ENCODE measurements around the gene NRDE2. TPM values are rescaled to one million over a fixed set of nuclear protein-coding genes. Genes with fewer than 3 reads are reported as not detected.

The NRDE2 gene
- total RNA-seq, 1 experiment from 2014 or later: 16.5 TPM

- no peak for TF ChIP-seq POLR2AphosphoS5 (IDR thresholded peaks at IDR 0.05; ENCODE audit: low read depth, low read length)
- no peak for TF ChIP-seq CTCF (IDR thresholded peaks at IDR 0.05)
- TF ChIP-seq SIN3A (IDR thresholded peaks at IDR 0.05; ENCODE audit: borderline replicate concordance, insufficient read depth, low read depth, low read length): no peak
- TF ChIP-seq REST (IDR thresholded peaks at IDR 0.05; ENCODE audit: insufficient read depth in 1 of 2, low read depth in 2 of 2, low read length in 1 of 2): no peak
- no peak for TF ChIP-seq TCF7L2 (IDR thresholded peaks at IDR 0.05; ENCODE audit: low read depth, low read length)
- H3K27ac ChIP-seq (ENCODE audit: low read length): no peak overlapping the region
- peaks cover 2% of the 10 kb centered on the region; the same call in 1 of the 2 replicates for H3K36me3 ChIP-seq (ENCODE audit: control insufficient read depth, insufficient read depth, low read length)
- ATAC-seq: no peak
- no peaks in the 10 kb centered on the region for H3K9me3 ChIP-seq (ENCODE audit: control insufficient read depth, insufficient read depth, low read depth, low read length)
- intact Hi-C loops (cut with micrococcal nuclease; ENCODE audit: unreplicated experiment) (no loop called here), in situ Hi-C loops (cut with HindIII; ENCODE audit: low pct_unique_long_range_greater_than_20kb, low sequenced_read_pairs) (no loop called here)
- BruUV-seq (replicated peaks): no TSS peak
- H3K27me3 ChIP-seq (ENCODE audit: control insufficient read depth, insufficient read depth, low read length): no peaks in the 10 kb centered on the region
- ChIA-PET POLR2A (no interaction called here), CTCF (no interaction called here)
- no peak overlapping the region for H3K4me3 ChIP-seq (ENCODE audit: low read depth in 2 of 2, low read length in 2 of 2)
- no peaks in the 10 kb centered on the region for H3K4me1 ChIP-seq (ENCODE audit: control insufficient read depth, insufficient read depth, low read length)
- no peak for DNase-seq (ENCODE audit: low read depth, low spot score)
These were observed 54.1 kb downstream of the NRDE2 start for GRCh38 chr14:90277581-90278198.

- CTCF ChIA-PET: no interaction called here
- DNase-seq (ENCODE audit: low read depth, low spot score) (no peak), ATAC-seq (no peak)
- Histone ChIP-seq H3K27ac (ENCODE audit: low read length) (no peak overlapping the region), H3K4me3 (ENCODE audit: low read depth in 2 of 2, low read length in 2 of 2) (no peak overlapping the region), H3K27me3 (ENCODE audit: control insufficient read depth, insufficient read depth, low read length) (no peaks in the 10 kb centered on the region), H3K9me3 (ENCODE audit: control insufficient read depth, insufficient read depth, low read depth, low read length) (no peaks in the 10 kb centered on the region), H3K36me3 (ENCODE audit: control insufficient read depth, insufficient read depth, low read length) (peaks cover 3% of the 10 kb centered on the region; the same call in 1 of the 2 replicates), H3K4me1 (ENCODE audit: control insufficient read depth, insufficient read depth, low read length) (no peaks in the 10 kb centered on the region)
- POLR2A ChIA-PET: no interaction called here
- intact Hi-C loops (cut with micrococcal nuclease; ENCODE audit: unreplicated experiment): no loop called here
- TF ChIP-seq SIN3A (IDR thresholded peaks at IDR 0.05; ENCODE audit: borderline replicate concordance, insufficient read depth, low read depth, low read length) (no peak), TCF7L2 (IDR thresholded peaks at IDR 0.05; ENCODE audit: low read depth, low read length) (no peak), REST (IDR thresholded peaks at IDR 0.05; ENCODE audit: insufficient read depth in 1 of 2, low read depth in 2 of 2, low read length in 1 of 2) (no peak), POLR2AphosphoS5 (IDR thresholded peaks at IDR 0.05; ENCODE audit: low read depth, low read length) (no peak), CTCF (IDR thresholded peaks at IDR 0.05) (no peak)
- BruUV-seq (replicated peaks): no TSS peak
- in situ Hi-C loops (cut with HindIII; ENCODE audit: low pct_unique_long_range_greater_than_20kb, low sequenced_read_pairs): no loop called here
These were observed 54.9 kb downstream of the NRDE2 start for GRCh38 chr14:90276646-90277367.
